ENCODE measurements around the gene SRCAP. TPM values are rescaled to one million over a fixed set of nuclear protein-coding genes. Genes with fewer than 3 reads are reported as not detected.

The SRCAP gene
- total RNA-seq, 2 experiments from 2014 or later, result 81.7 to 86.1 TPM

DNA sequence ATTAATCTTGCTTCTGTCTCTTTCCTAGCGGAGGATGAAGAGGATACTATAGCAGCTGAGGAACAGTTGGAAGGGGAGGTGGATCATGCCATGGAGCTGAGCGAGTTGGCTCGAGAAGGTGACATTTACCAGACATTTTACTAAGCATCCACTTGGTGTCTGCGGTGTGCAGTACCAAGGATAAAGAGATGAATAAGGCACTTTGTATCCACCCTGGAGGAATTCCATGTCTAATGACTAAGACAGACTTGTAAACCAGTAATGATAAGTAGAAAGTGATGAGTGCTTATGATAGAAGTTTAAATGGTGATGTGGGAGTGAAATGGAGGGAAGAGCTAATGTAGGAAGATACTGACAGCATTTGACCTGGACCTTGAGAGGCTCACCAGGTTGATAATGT, 12.0 kb downstream of the SRCAP start:
- Mint-ChIP-seq H3K4me3 (no peak overlapping the region), H3K27ac (no peak overlapping the region), H3K9me3 (no peaks in the 10 kb centered on the region), H3K4me1 (peaks cover 31% of the 10 kb centered on the region), H3K36me3 (ENCODE audit: low read depth) (peaks cover 75% of the 10 kb centered on the region), H3K27me3 (no peaks in the 10 kb centered on the region)
- no peak for DNase-seq
- CTCF ChIA-PET, result interaction anchor here (2.0 to 2.1 kb wide), 2 partner anchors 37 to 52 kb away, joined by 6 read pairs; partner anchors contain the start of genes FBRS and PHKG2
- POLR2A ChIA-PET, result no interaction called here

GRCh38 chr16:30711712-30712111, 12.7 kb downstream of the SRCAP start:
- no peaks in the 10 kb centered on the region for H3K27me3 Mint-ChIP-seq
- ChIA-PET CTCF (interaction anchor here (0.6 to 2.1 kb wide), 5 partner anchors 36 to 244 kb away, joined by 3 to 6 read pairs (median 3); partner anchors contain the start of genes FBRS, PHKG2 and PRR14), POLR2A (no interaction called here)
- H3K4me1 Mint-ChIP-seq, result peaks cover 38% of the 10 kb centered on the region
- DNase-seq, result no peak
- no peak overlapping the region for H3K27ac Mint-ChIP-seq
- peaks cover 79% of the 10 kb centered on the region for H3K36me3 Mint-ChIP-seq (ENCODE audit: low read depth)
- no peak overlapping the region for H3K4me3 Mint-ChIP-seq
- no peaks in the 10 kb centered on the region for H3K9me3 Mint-ChIP-seq

GRCh38 chr16:30715750-30716445, 16.9 kb downstream of the SRCAP start:
- POLR2A ChIA-PET, result no interaction called here

GRCh38 chr16:30720086-30720485, 21.1 kb downstream of the SRCAP start:
- peaks cover 73% of the 10 kb centered on the region for H3K36me3 Mint-ChIP-seq (ENCODE audit: low read depth)
- POLR2A ChIA-PET, result no interaction called here

More at GRCh38 chr16:30715750-30716445, 16.9 kb downstream of the SRCAP start:
- peak; percentile 45 for DNase-seq
- no peaks in the 10 kb centered on the region for H3K9me3 Mint-ChIP-seq
- peak overlapping the region; percentile 28 for H3K4me3 Mint-ChIP-seq
- H3K4me1 Mint-ChIP-seq, result peaks cover 40% of the 10 kb centered on the region
- H3K27me3 Mint-ChIP-seq, result no peaks in the 10 kb centered on the region
- CTCF ChIA-PET, result interaction anchor here (0.6 kb wide), 1 partner anchor 20 kb away, joined by 4 read pairs; no protein-coding TSS in a partner anchor
- H3K27ac Mint-ChIP-seq, result peak overlapping the region; percentile 87
- peaks cover 69% of the 10 kb centered on the region for H3K36me3 Mint-ChIP-seq (ENCODE audit: low read depth)

DNA sequence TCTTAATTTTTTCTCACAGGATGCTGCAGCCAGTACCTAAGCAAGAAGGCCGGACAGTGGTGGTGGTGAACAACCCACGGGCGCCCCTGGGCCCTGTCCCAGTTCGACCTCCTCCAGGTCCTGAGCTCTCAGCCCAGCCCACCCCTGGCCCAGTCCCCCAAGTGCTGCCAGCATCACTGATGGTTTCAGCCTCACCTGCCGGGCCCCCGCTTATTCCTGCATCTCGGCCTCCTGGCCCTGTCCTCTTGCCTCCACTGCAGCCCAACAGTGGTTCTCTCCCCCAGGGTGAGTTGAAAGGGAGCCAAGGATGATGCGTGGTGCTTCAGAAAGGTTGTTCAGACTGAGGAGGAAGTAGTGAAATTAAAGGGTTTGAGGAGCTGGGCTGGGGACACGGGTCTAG, 21.7 kb downstream of the SRCAP start:
- ChIA-PET POLR2A (no interaction called here), CTCF (interaction anchor here (0.7 kb wide), 1 partner anchor 150 kb away, joined by 3 read pairs; no protein-coding TSS in a partner anchor)
- Mint-ChIP-seq H3K4me3 (no peak overlapping the region), H3K27me3 (no peaks in the 10 kb centered on the region), H3K4me1 (peaks cover 14% of the 10 kb centered on the region), H3K36me3 (ENCODE audit: low read depth) (peaks cover 74% of the 10 kb centered on the region), H3K9me3 (no peaks in the 10 kb centered on the region), H3K27ac (no peak overlapping the region)
- DNase-seq, result no peak

More at GRCh38 chr16:30720086-30720485, 21.1 kb downstream of the SRCAP start:
- CTCF ChIA-PET, result no interaction called here
- Mint-ChIP-seq H3K4me1 (peaks cover 18% of the 10 kb centered on the region), H3K27me3 (no peaks in the 10 kb centered on the region), H3K9me3 (no peaks in the 10 kb centered on the region), H3K27ac (no peak overlapping the region), H3K4me3 (no peak overlapping the region)
- no peak for DNase-seq

- Mint-ChIP-seq H3K27me3 (no peaks in the 10 kb centered on the region), H3K4me1 (peaks cover 9% of the 10 kb centered on the region), H3K4me3 (no peak overlapping the region), H3K36me3 (ENCODE audit: low read depth) (peaks cover 73% of the 10 kb centered on the region), H3K27ac (no peak overlapping the region), H3K9me3 (no peaks in the 10 kb centered on the region)
- CTCF ChIA-PET, result interaction anchor here (0.7 to 1.3 kb wide), 2 partner anchors 17 to 150 kb away, joined by 3 read pairs; no protein-coding TSS in a partner anchor
- DNase-seq, result no peak
- POLR2A ChIA-PET, result no interaction called here
Observed at GRCh38 chr16:30721167-30721566, 22.2 kb downstream of the SRCAP start.

DNA sequence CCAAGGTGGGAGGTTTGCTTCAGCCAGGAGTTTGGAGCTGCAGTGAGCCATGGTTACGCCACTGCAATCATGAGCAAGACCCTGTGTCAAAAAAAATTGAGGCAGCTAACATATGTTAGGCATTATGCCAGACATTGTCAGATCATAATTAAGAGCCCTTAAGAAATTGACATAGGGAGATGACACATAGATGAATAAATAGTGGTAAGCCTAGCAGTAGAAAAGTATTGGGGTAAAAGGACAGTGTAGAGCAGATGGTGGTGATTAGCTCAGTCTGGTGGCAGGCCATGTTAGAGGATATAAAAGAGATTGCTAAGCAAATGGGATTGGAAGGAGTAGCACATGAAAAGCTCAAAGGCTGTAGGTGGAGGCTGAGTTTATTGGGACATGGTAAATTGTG, 22.6 kb downstream of the SRCAP start:
- CTCF ChIA-PET, result interaction anchor here (0.7 to 1.3 kb wide), 2 partner anchors 9 to 17 kb away, joined by 3 to 6 read pairs; no protein-coding TSS in a partner anchor
- Mint-ChIP-seq H3K27ac (no peak overlapping the region), H3K4me1 (peaks cover 5% of the 10 kb centered on the region), H3K9me3 (no peaks in the 10 kb centered on the region), H3K4me3 (no peak overlapping the region), H3K27me3 (no peaks in the 10 kb centered on the region), H3K36me3 (ENCODE audit: low read depth) (peaks cover 69% of the 10 kb centered on the region)
- DNase-seq, result no peak
- POLR2A ChIA-PET, result no interaction called here

DNA sequence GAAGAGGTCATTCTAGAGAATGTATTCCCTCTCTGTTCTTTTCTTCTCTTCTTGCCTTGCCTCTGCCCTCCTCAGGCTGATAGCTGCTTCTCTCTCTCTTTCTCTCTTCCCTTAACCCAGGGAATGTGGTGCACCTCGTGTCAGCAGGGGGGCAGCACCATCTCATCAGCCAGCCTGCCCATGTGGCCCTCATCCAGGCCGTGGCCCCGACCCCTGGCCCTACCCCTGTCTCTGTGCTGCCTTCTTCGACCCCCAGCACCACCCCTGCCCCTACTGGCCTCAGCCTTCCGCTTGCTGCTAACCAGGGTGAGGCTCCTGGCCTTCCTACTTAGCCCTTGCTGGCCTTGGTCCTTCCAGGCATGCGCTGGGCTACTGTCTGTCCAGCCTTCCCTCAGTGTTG, 23.5 kb downstream of the SRCAP start:
- H3K4me1 Mint-ChIP-seq, result no peaks in the 10 kb centered on the region
- no peak overlapping the region for H3K27ac Mint-ChIP-seq
- peaks cover 62% of the 10 kb centered on the region for H3K36me3 Mint-ChIP-seq (ENCODE audit: low read depth)
- H3K27me3 Mint-ChIP-seq, result no peaks in the 10 kb centered on the region
- no peak for DNase-seq
- ChIA-PET CTCF (interaction anchor here (1.3 to 1.8 kb wide), 2 partner anchors 16 to 38 kb away, joined by 3 to 5 read pairs; no protein-coding TSS in a partner anchor), POLR2A (no interaction called here)
- no peaks in the 10 kb centered on the region for H3K9me3 Mint-ChIP-seq
- H3K4me3 Mint-ChIP-seq, result no peak overlapping the region

GRCh38 chr16:30722916-30723315, 23.9 kb downstream of the SRCAP start:
- H3K36me3 Mint-ChIP-seq (ENCODE audit: low read depth), result peaks cover 64% of the 10 kb centered on the region
- CTCF ChIA-PET, result interaction anchor here (1.8 kb wide), 1 partner anchor 37 kb away, joined by 5 read pairs; no protein-coding TSS in a partner anchor
- H3K4me3 Mint-ChIP-seq, result no peak overlapping the region
- H3K9me3 Mint-ChIP-seq, result no peaks in the 10 kb centered on the region
- POLR2A ChIA-PET, result no interaction called here
- H3K27me3 Mint-ChIP-seq, result no peaks in the 10 kb centered on the region
- no peak overlapping the region for H3K27ac Mint-ChIP-seq
- no peak for DNase-seq
- peaks cover 1% of the 10 kb centered on the region for H3K4me1 Mint-ChIP-seq

DNA sequence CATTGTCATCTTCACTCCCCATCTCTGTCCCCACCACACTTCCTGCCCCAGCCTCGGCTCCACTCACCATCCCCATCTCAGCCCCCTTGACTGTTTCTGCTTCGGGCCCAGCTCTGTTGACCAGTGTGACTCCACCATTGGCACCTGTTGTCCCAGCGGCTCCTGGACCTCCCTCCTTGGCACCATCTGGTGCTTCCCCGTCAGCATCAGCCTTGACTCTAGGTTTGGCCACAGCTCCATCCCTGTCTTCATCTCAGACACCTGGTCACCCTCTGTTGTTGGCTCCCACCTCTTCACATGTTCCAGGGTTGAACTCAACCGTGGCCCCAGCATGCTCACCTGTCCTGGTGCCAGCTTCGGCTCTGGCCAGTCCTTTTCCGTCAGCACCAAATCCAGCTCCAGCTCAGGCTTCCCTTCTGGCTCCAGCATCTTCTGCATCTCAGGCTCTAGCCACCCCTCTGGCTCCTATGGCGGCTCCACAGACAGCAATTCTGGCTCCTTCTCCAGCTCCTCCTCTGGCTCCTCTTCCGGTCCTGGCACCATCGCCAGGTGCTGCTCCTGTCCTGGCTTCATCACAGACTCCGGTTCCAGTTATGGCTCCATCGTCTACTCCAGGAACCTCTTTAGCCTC, 24.9 kb downstream of the SRCAP start:
- CTCF ChIA-PET, result interaction anchor here (0.8 to 1.8 kb wide), 5 partner anchors 17 to 65 kb away, joined by 3 to 6 read pairs (median 5); partner anchors contain the start of gene FBRS
- H3K4me3 Mint-ChIP-seq, result no peak overlapping the region
- no peak for DNase-seq
- H3K27ac Mint-ChIP-seq, result no peak overlapping the region
- H3K4me1 Mint-ChIP-seq, result peaks cover 4% of the 10 kb centered on the region
- no peaks in the 10 kb centered on the region for H3K9me3 Mint-ChIP-seq
- POLR2A ChIA-PET, result no interaction called here
- H3K27me3 Mint-ChIP-seq, result no peaks in the 10 kb centered on the region
- H3K36me3 Mint-ChIP-seq (ENCODE audit: low read depth), result peaks cover 68% of the 10 kb centered on the region

DNA sequence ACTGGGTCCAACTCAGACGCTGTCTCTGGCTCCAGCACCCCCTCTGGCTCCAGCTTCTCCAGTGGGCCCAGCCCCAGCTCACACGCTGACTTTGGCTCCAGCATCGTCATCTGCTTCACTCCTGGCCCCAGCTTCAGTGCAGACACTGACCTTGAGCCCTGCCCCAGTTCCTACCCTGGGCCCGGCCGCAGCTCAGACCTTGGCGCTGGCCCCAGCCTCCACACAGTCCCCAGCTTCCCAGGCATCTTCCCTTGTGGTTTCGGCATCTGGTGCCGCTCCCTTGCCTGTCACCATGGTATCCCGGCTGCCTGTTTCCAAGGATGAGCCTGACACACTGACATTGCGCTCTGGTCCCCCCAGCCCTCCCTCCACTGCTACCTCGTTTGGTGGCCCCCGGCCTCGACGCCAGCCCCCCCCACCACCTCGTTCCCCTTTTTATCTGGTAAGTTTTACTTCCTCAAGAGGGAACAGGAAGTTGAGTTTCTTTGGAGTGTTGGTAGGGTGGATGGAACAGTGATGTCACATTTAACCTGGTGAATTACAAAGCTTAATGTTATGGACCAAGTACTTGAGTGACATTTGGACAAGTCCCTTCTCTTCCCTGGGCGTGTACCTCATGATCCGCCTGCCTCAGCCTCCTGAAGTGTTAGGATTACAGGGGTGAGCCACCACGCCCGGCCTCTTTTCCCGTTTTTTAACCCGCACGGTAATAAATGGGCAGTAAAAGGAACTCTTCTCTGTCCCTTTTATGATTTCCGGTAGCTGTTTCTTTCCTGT, 25.9 kb downstream of the SRCAP start:
- H3K27me3 Mint-ChIP-seq, result no peaks in the 10 kb centered on the region
- peaks cover 8% of the 10 kb centered on the region for H3K4me1 Mint-ChIP-seq
- no peak overlapping the region for H3K27ac Mint-ChIP-seq
- H3K36me3 Mint-ChIP-seq (ENCODE audit: low read depth), result peaks cover 71% of the 10 kb centered on the region
- POLR2A ChIA-PET, result no interaction called here
- no peaks in the 10 kb centered on the region for H3K9me3 Mint-ChIP-seq
- DNase-seq, result no peak
- H3K4me3 Mint-ChIP-seq, result no peak overlapping the region
- CTCF ChIA-PET, result interaction anchor here (0.6 to 1.5 kb wide), 5 partner anchors 10 to 66 kb away, joined by 3 to 6 read pairs (median 5); partner anchors contain the start of gene FBRS

DNA sequence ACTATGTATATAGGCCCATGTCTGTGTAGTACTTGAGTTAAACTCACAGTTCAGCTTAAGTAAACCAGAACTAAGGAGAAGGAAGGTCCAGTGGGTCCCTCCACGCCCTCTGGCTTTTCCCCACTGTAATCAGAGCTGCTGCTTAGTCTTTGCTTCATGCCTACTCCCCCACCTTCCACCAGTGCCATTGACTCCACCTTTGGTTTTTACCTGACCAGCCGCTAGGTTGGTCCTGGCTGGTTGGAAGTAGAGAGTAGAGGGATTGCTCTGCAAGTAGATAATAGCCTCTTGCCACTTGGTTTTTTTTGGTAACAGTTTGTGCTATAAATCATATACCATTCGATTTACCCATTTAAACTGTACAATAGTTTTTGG, 26.4 kb downstream of the SRCAP start:
- H3K9me3 Mint-ChIP-seq, result no peaks in the 10 kb centered on the region
- peaks cover 71% of the 10 kb centered on the region for H3K36me3 Mint-ChIP-seq (ENCODE audit: low read depth)
- ChIA-PET CTCF (interaction anchor here (0.6 to 0.7 kb wide), 2 partner anchors 10 to 39 kb away, joined by 3 read pairs; no protein-coding TSS in a partner anchor), POLR2A (no interaction called here)
- H3K27ac Mint-ChIP-seq, result peak overlapping the region; percentile 9
- no peak for DNase-seq
- no peak overlapping the region for H3K4me3 Mint-ChIP-seq
- peaks cover 8% of the 10 kb centered on the region for H3K4me1 Mint-ChIP-seq
- no peaks in the 10 kb centered on the region for H3K27me3 Mint-ChIP-seq

Data from activated CD4-positive, alpha-beta T cell treated with anti-CD3 and anti-CD28 coated beads, Interleukin-2, amount 10 ng/mL, durations not matched to agents 7 days and 5 days (primary cell).